Measurements from ENCODE around the gene RNASEH2B.

RNASEH2B gene

GRCh38 chr13:51000061-51000460 is 90.5 kb downstream of the RNASEH2B start:
- DNase-seq = no peak

GRCh38 chr13:51000571-51001260 is 91.1 kb downstream of the RNASEH2B start:
- no peak for DNase-seq

GRCh38 chr13:51001335-51001734 is 91.7 kb downstream of the RNASEH2B start:
- DNase-seq = no peak

GRCh38 chr13:51002736-51003135 is 93.1 kb downstream of the RNASEH2B start:
- no peak for DNase-seq

- no peak for DNase-seq
These were observed 94.1 kb downstream of the RNASEH2B start for GRCh38 chr13:51003642-51004041.

GRCh38 chr13:51004111-51004865 is 94.7 kb downstream of the RNASEH2B start:
- DNase-seq = no peak

- DNase-seq = no peak
These were observed 95.4 kb downstream of the RNASEH2B start for GRCh38 chr13:51004918-51005460.

GRCh38 chr13:51005566-51005965 is 96.0 kb downstream of the RNASEH2B start:
- DNase-seq = no peak
